ENCODE measurements around the gene ESPN.
"Not testable (repeated sequence)": the region's sequence is repeated elsewhere in the genome, so short reads cannot be mapped to it uniquely, and the experiment has no call there.

ESPN gene

DNA sequence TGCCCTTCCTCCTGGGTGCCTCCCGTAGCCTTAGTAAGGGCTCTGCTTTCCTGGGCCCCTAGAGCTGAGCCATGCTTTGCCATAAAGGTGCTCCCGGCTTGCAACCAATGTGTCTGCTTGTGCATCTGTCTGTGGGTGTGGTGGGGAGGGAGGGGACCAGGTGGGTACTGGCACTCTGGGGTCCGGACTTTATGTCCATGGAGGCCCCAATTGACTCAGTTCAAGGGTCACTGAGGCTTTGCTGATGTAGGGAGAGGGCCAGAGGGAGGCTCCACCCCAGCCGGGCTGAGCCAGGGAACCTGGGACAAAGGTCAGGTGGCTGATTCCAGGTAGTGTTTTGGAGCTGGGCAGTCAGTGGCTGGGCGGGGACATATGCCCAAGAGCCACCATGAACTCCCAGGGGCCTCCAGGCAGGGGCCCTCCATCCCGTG is 26.4 kb downstream of the ESPN start:
- Histone ChIP-seq H3K4me1 (no peaks in the 10 kb centered on the region), H3K27me3 (peaks cover 78% of the 10 kb centered on the region), H3K36me3 (no peaks in the 10 kb centered on the region), H3K9me3 (no peaks in the 10 kb centered on the region), H3K4me3 (ENCODE audit: low read depth, low read length) (no peak overlapping the region)
- TF ChIP-seq, protein P1, sequence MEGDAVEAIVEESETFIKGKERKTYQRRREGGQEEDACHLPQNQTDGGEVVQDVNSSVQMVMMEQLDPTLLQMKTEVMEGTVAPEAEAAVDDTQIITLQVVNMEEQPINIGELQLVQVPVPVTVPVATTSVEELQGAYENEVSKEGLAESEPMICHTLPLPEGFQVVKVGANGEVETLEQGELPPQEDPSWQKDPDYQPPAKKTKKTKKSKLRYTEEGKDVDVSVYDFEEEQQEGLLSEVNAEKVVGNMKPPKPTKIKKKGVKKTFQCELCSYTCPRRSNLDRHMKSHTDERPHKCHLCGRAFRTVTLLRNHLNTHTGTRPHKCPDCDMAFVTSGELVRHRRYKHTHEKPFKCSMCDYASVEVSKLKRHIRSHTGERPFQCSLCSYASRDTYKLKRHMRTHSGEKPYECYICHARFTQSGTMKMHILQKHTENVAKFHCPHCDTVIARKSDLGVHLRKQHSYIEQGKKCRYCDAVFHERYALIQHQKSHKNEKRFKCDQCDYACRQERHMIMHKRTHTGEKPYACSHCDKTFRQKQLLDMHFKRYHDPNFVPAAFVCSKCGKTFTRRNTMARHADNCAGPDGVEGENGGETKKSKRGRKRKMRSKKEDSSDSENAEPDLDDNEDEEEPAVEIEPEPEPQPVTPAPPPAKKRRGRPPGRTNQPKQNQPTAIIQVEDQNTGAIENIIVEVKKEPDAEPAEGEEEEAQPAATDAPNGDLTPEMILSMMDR (IDR thresholded peaks at IDR 0.05; ENCODE audit: low read depth, low read length), result no peak
- no peak for DNase-seq

GRCh38 chr1:6453895-6454855 is 29.6 kb downstream of the ESPN start:
- H3K4me3 ChIP-seq (ENCODE audit: low read depth, low read length); H3K4me1 ChIP-seq; H3K9me3 ChIP-seq; H3K36me3 ChIP-seq: not testable (repeated sequence)
- H3K27me3 ChIP-seq, result peaks cover 49% of the 10 kb centered on the region
- peak; percentile 27 for DNase-seq

DNA sequence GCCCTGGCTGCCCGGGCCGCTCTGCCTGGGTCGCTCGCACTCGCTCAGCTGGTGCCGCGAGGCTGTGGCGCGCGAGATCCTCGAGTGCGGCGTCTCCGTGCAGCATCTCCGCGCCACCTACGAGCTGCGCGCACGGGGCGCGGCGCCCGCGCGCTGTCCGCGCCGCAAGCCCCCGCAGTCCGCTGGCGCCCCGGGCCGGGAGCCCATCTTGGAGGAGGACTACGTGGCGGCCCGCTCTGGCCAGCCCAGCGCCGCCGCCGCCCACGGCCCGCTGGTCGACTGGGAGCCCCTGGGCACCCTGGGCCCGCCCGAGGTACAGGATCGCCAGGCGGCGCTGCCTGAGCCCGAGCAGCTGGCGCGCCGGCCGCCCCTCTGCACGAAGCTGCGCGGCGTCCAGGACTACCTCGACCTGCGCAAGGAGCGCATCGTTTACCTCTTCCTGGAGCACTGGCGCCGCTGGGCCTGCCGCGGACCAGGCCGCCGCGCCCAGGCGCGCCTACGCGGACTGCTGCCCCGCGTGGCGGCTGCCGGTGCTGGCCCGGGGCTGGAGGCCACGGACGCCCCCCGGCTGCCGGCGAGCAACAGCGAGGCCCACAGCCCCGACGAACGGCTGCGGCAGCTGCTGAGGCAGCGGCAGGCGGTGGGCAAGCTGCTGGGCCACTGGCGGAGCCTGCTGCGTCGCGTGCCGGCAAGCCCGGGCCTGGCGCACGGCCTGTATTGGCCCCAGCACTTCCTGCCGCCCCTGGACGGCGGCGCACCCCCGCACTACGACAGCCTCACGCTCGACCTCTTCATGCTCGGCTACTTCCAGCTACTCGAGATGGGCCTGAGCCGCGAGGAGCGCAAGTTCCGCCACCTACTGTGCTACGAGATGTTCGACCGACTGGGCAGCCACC is 30.5 kb downstream of the ESPN start:
- H3K4me1 ChIP-seq, result no peaks in the 10 kb centered on the region
- H3K4me3 ChIP-seq (ENCODE audit: low read depth, low read length), result no peak overlapping the region
- DNase-seq, result no peak
- H3K27me3 ChIP-seq, result peaks cover 40% of the 10 kb centered on the region
- H3K9me3 ChIP-seq, result no peaks in the 10 kb centered on the region
- TF ChIP-seq, protein P1 (IDR thresholded peaks at IDR 0.05; ENCODE audit: low read depth, low read length), result no peak
- no peaks in the 10 kb centered on the region for H3K36me3 ChIP-seq

DNA sequence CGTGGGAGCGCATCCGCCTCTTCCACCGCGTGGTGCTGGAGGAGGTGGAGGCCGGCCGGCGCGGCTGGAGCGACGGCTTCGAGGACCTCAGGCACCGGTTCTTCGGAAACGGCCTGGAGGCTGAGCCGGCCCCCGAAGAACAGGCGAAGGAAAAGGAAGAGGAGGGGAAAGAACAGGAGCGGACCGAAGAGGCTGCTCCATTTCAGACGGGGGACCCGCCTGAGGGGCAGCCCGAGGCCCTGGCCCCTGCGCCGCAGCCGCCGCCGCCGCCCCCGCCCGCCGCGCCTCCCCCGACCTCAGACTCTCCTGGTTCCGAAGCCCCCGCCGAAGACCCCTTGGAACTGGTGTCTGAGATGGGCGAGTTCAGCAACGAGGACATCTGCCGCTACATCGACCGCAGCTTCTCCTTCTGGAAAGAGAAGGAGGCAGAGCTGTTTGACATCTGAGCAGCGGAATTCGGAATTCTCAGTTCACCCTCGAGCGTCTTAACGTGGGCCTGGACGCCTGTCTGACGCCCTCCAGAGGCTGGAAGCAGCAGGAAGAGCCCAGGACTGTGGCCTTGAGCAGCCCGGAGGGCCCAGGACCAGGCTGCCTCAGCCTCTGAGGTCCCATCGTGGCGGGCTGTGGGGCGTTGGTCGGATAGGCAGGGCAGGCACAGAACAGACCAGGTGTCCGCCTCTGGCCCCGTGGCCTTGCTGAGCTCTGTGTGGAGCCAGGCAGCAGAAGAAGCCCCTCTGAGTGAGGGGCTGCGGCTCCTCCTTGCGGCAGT is 31.4 kb downstream of the ESPN start:
- H3K4me1 ChIP-seq; H3K9me3 ChIP-seq; H3K4me3 ChIP-seq (ENCODE audit: low read depth, low read length); DNase-seq; H3K36me3 ChIP-seq: not testable (repeated sequence)
- H3K27me3 ChIP-seq, result peaks cover 35% of the 10 kb centered on the region

DNA sequence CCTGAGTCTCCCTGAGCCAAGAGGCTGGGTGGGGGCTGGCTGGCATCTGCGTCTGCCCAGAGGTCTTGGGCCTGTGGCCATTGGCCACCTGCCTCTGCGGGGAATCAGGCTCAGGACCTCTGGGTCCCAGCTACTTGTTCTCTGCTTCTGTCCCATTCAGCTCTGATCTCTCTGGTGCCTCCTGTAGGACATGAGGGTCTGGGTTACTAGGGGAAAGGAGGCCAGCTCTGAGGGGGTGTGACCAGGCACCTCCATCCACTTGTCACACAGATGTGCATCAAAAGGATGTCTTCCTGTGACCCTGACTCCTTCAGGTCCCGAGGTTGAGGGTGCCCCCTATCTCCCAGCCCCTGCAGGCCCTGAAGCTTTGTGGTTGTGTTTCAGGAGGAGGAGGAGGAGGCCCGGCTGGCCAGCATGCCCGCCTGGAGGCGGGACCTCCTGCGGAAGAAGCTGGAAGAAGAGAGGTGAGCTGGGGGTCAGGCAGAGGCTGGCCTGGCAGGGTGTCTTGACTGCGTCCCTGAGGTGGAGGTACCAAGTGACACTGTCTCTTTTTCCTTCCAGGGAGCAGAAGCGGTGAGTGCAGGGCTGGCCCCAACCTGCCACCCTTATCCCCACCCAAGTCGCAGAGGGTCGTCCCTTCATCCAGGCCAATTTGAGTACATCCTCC is 32.4 kb downstream of the ESPN start:
- TF ChIP-seq, protein P1 (IDR thresholded peaks at IDR 0.05; ENCODE audit: low read depth, low read length), result no peak
- Histone ChIP-seq H3K4me1 (no peaks in the 10 kb centered on the region), H3K36me3 (no peaks in the 10 kb centered on the region), H3K27me3 (peaks cover 28% of the 10 kb centered on the region), H3K4me3 (ENCODE audit: low read depth, low read length) (no peak overlapping the region), H3K9me3 (no peaks in the 10 kb centered on the region)
- DNase-seq, result no peak

- Histone ChIP-seq H3K36me3 (no peaks in the 10 kb centered on the region), H3K4me3 (ENCODE audit: low read depth, low read length) (no peak overlapping the region), H3K4me1 (no peaks in the 10 kb centered on the region), H3K27me3 (peaks cover 9% of the 10 kb centered on the region), H3K9me3 (no peaks in the 10 kb centered on the region)
- no peak for DNase-seq
- TF ChIP-seq, protein P1 (IDR thresholded peaks at IDR 0.05; ENCODE audit: low read depth, low read length), result no peak
These were observed 35.3 kb downstream of the ESPN start for GRCh38 chr1:6459850-6460265.

Measured in BE2C (cell line).